ENCODE results near the gene COL4A6. TPM values are rescaled to one million over a fixed set of nuclear protein-coding genes. Genes with fewer than 3 reads are reported as not detected.

COL4A6 gene
- total RNA-seq, 2 experiments from 2014 or later, result not detected

GRCh38 chrX:108285918-108286317, 152.3 kb downstream of the COL4A6 start:
- no peaks in the 10 kb centered on the region for H3K4me1 ChIP-seq (ENCODE audit: insufficient read depth, low read length, poor library complexity, severe bottlenecking)
- H3K9me3 ChIP-seq (ENCODE audit: low read length), result no peaks in the 10 kb centered on the region
- no peaks in the 10 kb centered on the region for H4K20me1 ChIP-seq (ENCODE audit: insufficient read depth, low read length)
- H3K27ac ChIP-seq (ENCODE audit: low read depth, low read length, poor library complexity, severe bottlenecking), result no peak overlapping the region
- H3K9me2 ChIP-seq (ENCODE audit: insufficient read depth, low read length), result no peaks in the 10 kb centered on the region
- TF ChIP-seq CTCF (conservative IDR thresholded peaks at IDR 0.05; ENCODE audit: low read length), result no peak
- TF ChIP-seq EZH2phosphoT487 (IDR thresholded peaks at IDR 0.05; ENCODE audit: borderline replicate concordance, low read depth, low read length), result no peak
- CTCF ChIA-PET (ENCODE audit: unreplicated experiment), result no interaction called here
- H3K79me2 ChIP-seq (ENCODE audit: insufficient read depth, low read depth, low read length), result no peaks in the 10 kb centered on the region
- DNase-seq (ENCODE audit: low spot score), result no peak
- POLR2A ChIA-PET, result interaction anchor here (0.8 kb wide), 1 partner anchor 25 kb away, joined by 4 read pairs; no protein-coding TSS in a partner anchor
- no peak overlapping the region for H2AFZ ChIP-seq (ENCODE audit: low read length)
- H3K4me2 ChIP-seq (ENCODE audit: low read length), result no peak overlapping the region
- intact Hi-C loops (cut with micrococcal nuclease; ENCODE audit: unreplicated experiment), result no loop called here
- no peak overlapping the region for H3K4me3 ChIP-seq (ENCODE audit: low read depth, low read length, poor library complexity, severe bottlenecking)
- no TSS peak for BruUV-seq (replicated peaks)
- no peaks in the 10 kb centered on the region for H3K36me3 ChIP-seq (ENCODE audit: insufficient read depth, low read length)

- Histone ChIP-seq H3K9me2 (ENCODE audit: insufficient read depth, low read length) (no peaks in the 10 kb centered on the region), H3K4me3 (ENCODE audit: low read depth, low read length, poor library complexity, severe bottlenecking) (no peak overlapping the region), H3K9me3 (ENCODE audit: low read length) (no peaks in the 10 kb centered on the region), H3K79me2 (ENCODE audit: insufficient read depth, low read depth, low read length) (no peaks in the 10 kb centered on the region), H3K4me1 (ENCODE audit: insufficient read depth, low read length, poor library complexity, severe bottlenecking) (no peaks in the 10 kb centered on the region), H3K36me3 (ENCODE audit: insufficient read depth, low read length) (no peaks in the 10 kb centered on the region), H2AFZ (ENCODE audit: low read length) (no peak overlapping the region), H3K27ac (ENCODE audit: low read depth, low read length, poor library complexity, severe bottlenecking) (no peak overlapping the region), H3K4me2 (ENCODE audit: low read length) (no peak overlapping the region), H4K20me1 (ENCODE audit: insufficient read depth, low read length) (no peaks in the 10 kb centered on the region)
- intact Hi-C loops (cut with micrococcal nuclease; ENCODE audit: unreplicated experiment), result no loop called here
- DNase-seq (ENCODE audit: low spot score), result no peak
- POLR2A ChIA-PET, result interaction anchor here (0.8 kb wide), 1 partner anchor 25 kb away, joined by 4 read pairs; no protein-coding TSS in a partner anchor
- TF ChIP-seq CTCF (conservative IDR thresholded peaks at IDR 0.05; ENCODE audit: low read length) (no peak), EZH2phosphoT487 (IDR thresholded peaks at IDR 0.05; ENCODE audit: borderline replicate concordance, low read depth, low read length) (no peak)
- CTCF ChIA-PET (ENCODE audit: unreplicated experiment), result interaction anchor here (0.6 kb wide), 1 partner anchor 27 kb away, joined by 3 read pairs; no protein-coding TSS in a partner anchor
- no TSS peak for BruUV-seq (replicated peaks)
Observed at GRCh38 chrX:108285356-108285755, 152.9 kb downstream of the COL4A6 start.

- Histone ChIP-seq H3K79me2 (ENCODE audit: insufficient read depth, low read depth, low read length) (no peaks in the 10 kb centered on the region), H2AFZ (ENCODE audit: low read length) (no peak overlapping the region), H3K4me3 (ENCODE audit: low read depth, low read length, poor library complexity, severe bottlenecking) (no peak overlapping the region), H3K36me3 (ENCODE audit: insufficient read depth, low read length) (no peaks in the 10 kb centered on the region), H3K9me3 (ENCODE audit: low read length) (no peaks in the 10 kb centered on the region), H3K9me2 (ENCODE audit: insufficient read depth, low read length) (no peaks in the 10 kb centered on the region), H4K20me1 (ENCODE audit: insufficient read depth, low read length) (no peaks in the 10 kb centered on the region), H3K27ac (ENCODE audit: low read depth, low read length, poor library complexity, severe bottlenecking) (no peak overlapping the region), H3K4me2 (ENCODE audit: low read length) (no peak overlapping the region), H3K4me1 (ENCODE audit: insufficient read depth, low read length, poor library complexity, severe bottlenecking) (no peaks in the 10 kb centered on the region)
- no peak for TF ChIP-seq EZH2phosphoT487 (IDR thresholded peaks at IDR 0.05; ENCODE audit: borderline replicate concordance, low read depth, low read length)
- no peak for TF ChIP-seq CTCF (conservative IDR thresholded peaks at IDR 0.05; ENCODE audit: low read length)
- BruUV-seq (replicated peaks), result no TSS peak
- POLR2A ChIA-PET, result no interaction called here
- DNase-seq (ENCODE audit: low spot score), result no peak
- CTCF ChIA-PET (ENCODE audit: unreplicated experiment), result no interaction called here
- intact Hi-C loops (cut with micrococcal nuclease; ENCODE audit: unreplicated experiment), result no loop called here
Observed at GRCh38 chrX:108275732-108276131, 162.5 kb downstream of the COL4A6 start.

All from OCI-LY7 (cell line).